Stimulated activated naive B cell treated with anti-CD40 and anti-IgM and Interleukin-4, amounts not matched to agents 10 μg/mL and 1 μg/mL and 100 μg/mL, for 72 hours (primary cell): Measurements from ENCODE around the gene RPS6KA6.
A peak's percentile ranks its signal among the peaks of the same experiment; 100 is the strongest.

ENCODE experiments used
- ATAC-seq, 2 donors: fragments of 150-1000 bp; cut with Tn5 transposase; replicated peaks; 2 replicates each; pipeline ENCODE4 v1.10.0; 2021; ENCODE audit warnings: moderate library complexity in 1 of 2
- DNase-seq: peaks from one replicate; pipeline ENCODE4 v3.0.0; 2021
- H3K27ac Mint-ChIP-seq: one replicate; pipeline ENCODE4 v1.8.0; 2022; ENCODE audit warnings: mild to moderate bottlenecking, mixed read lengths
- H3K27me3 Mint-ChIP-seq, 2 donors: one replicate each; pipeline ENCODE4 v1.8.0; 2022; ENCODE audit warnings: mixed read lengths in 2 of 2
- H3K36me3 Mint-ChIP-seq, 2 donors: one replicate each; pipeline ENCODE4 v1.8.0; 2022; ENCODE audit warnings: mixed read lengths in 2 of 2, mild to moderate bottlenecking in 1 of 2
- H3K4me1 Mint-ChIP-seq, 2 donors: one replicate each; pipeline ENCODE4 v1.8.0; 2022; ENCODE audit warnings: mixed read lengths in 2 of 2, mild to moderate bottlenecking in 1 of 2
- H3K4me3 Mint-ChIP-seq, 2 donors: one replicate each; pipeline ENCODE4 v1.8.0; 2022; ENCODE audit warnings: mild to moderate bottlenecking in 2 of 2, mixed read lengths in 2 of 2, moderate library complexity in 1 of 2
- H3K9me3 Mint-ChIP-seq, 2 donors: one replicate each; pipeline ENCODE4 v1.8.0; 2022; ENCODE audit warnings: mixed read lengths in 2 of 2, mild to moderate bottlenecking in 1 of 2

RPS6KA6 gene

DNA sequence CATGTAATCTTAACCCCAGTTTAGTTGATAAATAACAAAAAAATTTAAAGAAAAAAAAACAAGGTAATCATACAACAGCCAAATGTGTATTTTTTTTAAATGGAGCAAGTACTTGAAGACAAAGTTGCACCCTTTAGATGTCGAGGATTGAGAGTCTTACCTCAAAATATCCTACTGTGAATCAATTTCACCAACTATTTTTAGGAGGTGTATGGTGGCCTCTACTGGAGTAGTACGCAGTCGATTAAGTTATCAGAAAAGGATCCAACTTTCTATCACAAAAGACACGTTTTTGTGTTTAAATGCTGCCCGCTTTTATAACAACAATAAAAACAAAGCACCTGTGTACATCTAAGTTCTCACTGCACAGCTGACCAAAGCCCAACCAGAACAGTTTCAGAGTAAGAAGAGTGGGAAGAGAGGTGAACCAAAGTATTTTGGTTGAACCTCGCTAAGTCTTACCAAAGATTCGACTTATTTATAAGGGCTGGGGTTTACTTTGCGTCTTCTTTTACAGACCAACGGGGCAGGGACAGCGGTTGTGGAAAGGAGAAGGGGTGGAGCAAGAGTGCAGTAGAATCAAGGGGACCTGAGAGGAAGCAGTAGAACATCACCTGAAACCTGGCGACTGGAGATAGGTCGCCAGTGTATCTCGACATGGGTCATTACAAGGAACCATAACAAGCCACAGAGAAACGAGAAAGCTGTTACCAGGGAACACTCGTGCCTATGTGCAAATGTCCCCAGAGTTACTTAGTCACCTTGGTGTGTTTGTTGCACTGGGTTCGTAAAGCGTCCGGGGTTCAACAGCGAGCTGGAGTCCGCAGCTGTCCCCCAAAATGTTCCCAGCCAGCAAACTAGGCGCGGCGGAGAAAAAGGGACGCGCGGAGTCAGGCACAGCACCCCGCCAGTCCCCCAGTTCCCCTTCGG is 1.1 kb downstream of the RPS6KA6 start:
- H3K4me3 Mint-ChIP-seq = peak overlapping the region; percentile 47 to 78

DNA sequence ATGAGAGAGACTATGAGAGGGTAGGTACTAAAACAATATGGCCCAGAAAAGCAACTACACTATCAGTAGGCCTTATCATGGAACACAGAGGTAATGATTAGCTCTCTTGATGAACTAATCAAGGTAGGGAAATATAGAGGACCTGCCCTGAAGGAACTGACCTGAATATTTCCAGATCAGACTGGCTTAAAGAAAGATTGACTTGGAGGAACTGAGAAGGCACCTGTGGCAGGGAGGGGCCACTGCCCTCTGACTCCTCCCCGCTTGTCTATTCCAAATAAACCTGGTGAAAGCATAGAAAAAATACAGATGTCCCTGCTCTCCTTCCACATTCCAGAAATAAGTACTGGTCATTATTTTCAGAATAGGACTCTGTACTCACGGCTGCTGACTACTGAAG is 5.5 kb downstream of the RPS6KA6 start:
- Mint-ChIP-seq H3K4me1 (peaks cover 0 to 5% of the 10 kb centered on the region in 2 donors), H3K36me3 (no peaks in the 10 kb centered on the region), H3K9me3 (no peaks in the 10 kb centered on the region), H3K27ac (no peak overlapping the region), H3K4me3 (no peak overlapping the region), H3K27me3 (peaks cover 0 to 5% of the 10 kb centered on the region in 2 donors)
- ATAC-seq (no peak), DNase-seq (no peak)

More for the DNA sequence above, 1.1 kb downstream of the RPS6KA6 start:
- Mint-ChIP-seq H3K27me3 (peaks cover 4 to 19% of the 10 kb centered on the region in 2 donors), H3K27ac (no peak overlapping the region), H3K4me1 (peaks cover 0 to 5% of the 10 kb centered on the region in 2 donors), H3K9me3 (peaks cover 4 to 5% of the 10 kb centered on the region in 2 donors), H3K36me3 (peaks cover 0 to 4% of the 10 kb centered on the region in 2 donors)
- peak; percentile 26 to 45 for ATAC-seq
- no peak for DNase-seq

DNA sequence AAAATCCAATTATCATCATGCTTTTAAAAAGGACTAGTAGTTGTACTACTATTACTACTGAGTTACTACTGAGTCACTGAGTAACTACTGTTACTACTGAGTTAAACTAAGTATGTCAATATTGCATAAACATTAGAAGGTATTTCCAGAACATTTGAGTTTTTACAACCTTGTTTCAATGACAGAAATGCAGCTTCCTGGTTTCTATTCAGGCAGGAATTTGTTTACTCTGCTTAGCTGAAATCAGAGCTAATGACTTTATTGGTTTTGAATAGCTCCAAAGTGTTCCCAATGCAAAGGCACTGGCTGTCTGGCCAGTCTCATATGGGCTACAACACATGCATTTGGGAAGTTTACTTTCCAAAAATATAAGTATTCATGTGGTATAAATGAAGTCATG is 12.0 kb downstream of the RPS6KA6 start:
- no peak overlapping the region for H3K27ac Mint-ChIP-seq
- H3K9me3 Mint-ChIP-seq = no peaks in the 10 kb centered on the region

DNA sequence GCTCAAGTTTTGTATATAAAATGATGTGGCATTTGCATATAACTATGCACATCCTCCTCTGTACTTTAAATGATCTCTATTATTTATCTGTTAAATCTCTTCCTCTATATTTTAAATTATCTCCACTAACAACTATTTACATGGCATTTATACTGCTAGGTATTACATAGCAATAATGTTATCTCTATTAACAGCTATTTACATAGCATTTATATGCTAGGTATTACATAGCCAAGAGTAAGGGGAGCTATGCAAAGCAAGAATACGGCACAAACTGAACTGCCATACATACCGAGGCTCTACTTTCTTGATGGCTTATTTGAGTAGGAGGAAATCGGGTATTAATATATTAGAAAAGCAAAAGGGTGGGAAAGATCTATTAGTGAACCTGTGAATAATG is 12.7 kb downstream of the RPS6KA6 start:
- ATAC-seq (no peak), DNase-seq (no peak)

More for the DNA sequence above, 12.0 kb downstream of the RPS6KA6 start:
- ATAC-seq (no peak), DNase-seq (no peak)
- no peaks in the 10 kb centered on the region for H3K36me3 Mint-ChIP-seq
- no peaks in the 10 kb centered on the region for H3K27me3 Mint-ChIP-seq
- H3K4me1 Mint-ChIP-seq = no peaks in the 10 kb centered on the region
- H3K4me3 Mint-ChIP-seq = no peak overlapping the region

DNA sequence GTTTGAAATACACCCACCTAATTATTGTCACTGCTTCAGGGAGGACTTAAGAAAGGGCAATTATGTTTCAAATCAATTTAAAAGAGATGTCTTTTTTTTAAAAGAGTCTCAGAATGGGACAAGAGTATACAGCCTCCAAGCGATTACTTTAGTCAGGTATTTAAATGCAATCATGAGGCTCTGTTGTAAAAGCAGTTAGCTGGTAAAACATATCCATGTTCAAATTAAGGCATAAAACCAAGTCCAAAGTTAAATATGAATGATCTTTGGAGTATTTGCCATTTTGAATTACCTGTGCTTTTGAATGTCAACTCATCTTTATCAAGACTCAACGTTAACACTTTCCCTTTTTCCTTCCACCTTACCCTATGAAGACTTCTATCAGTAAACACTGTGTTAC is 13.7 kb downstream of the RPS6KA6 start:
- H3K27ac Mint-ChIP-seq = no peak overlapping the region
- H3K36me3 Mint-ChIP-seq = no peaks in the 10 kb centered on the region
- H3K4me1 Mint-ChIP-seq = no peaks in the 10 kb centered on the region
- no peak for ATAC-seq
- DNase-seq = no peak
- no peaks in the 10 kb centered on the region for H3K9me3 Mint-ChIP-seq
- no peak overlapping the region for H3K4me3 Mint-ChIP-seq
- no peaks in the 10 kb centered on the region for H3K27me3 Mint-ChIP-seq

More for the DNA sequence above, 12.7 kb downstream of the RPS6KA6 start:
- Mint-ChIP-seq H3K36me3 (no peaks in the 10 kb centered on the region), H3K9me3 (no peaks in the 10 kb centered on the region), H3K27ac (no peak overlapping the region), H3K27me3 (no peaks in the 10 kb centered on the region), H3K4me3 (no peak overlapping the region), H3K4me1 (no peaks in the 10 kb centered on the region)

DNA sequence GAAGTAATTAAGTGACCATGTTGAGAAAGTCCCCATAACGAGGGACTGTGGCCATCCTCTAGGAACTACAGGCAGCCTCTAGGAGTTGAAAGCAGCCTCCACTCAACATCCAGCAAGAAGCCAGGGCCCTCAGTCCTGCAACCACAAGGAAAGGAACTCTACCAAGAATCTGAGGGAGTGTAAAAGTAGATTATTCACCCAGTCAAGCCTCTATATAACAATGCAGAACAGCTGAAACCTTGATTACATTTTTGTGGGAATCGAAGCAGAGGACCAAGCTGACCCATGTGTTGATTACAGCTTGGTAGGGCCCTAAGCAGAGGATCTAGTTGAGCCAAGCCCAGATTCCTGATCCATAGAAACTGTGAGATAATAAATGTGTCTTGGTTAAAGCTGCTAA is 17.1 kb downstream of the RPS6KA6 start:
- no peak for DNase-seq

DNA sequence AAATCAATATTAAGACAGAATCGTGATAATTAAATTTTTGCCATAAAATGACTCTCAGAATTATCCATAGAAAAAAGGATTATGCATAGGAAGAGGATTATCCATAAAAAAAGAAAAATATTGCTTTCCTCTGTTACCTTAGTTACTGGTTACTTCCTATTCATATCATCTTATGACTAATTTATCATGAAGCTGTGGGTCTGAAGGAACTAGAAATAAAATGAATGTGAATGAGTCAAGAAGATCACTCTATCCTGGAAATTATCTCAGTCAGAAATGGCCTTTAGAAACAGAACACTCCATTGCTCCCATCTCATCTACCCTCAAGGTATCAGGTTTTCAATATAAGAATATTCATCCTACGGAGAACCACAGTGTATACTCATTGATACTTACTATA is 19.4 kb downstream of the RPS6KA6 start:
- ATAC-seq (no peak), DNase-seq (no peak)
- Mint-ChIP-seq H3K4me1 (no peaks in the 10 kb centered on the region), H3K27ac (no peak overlapping the region), H3K36me3 (no peaks in the 10 kb centered on the region), H3K27me3 (no peaks in the 10 kb centered on the region), H3K4me3 (no peak overlapping the region), H3K9me3 (no peaks in the 10 kb centered on the region)

More for the DNA sequence above, 17.1 kb downstream of the RPS6KA6 start:
- Mint-ChIP-seq H3K4me3 (no peak overlapping the region), H3K27me3 (no peaks in the 10 kb centered on the region), H3K4me1 (no peaks in the 10 kb centered on the region), H3K27ac (no peak overlapping the region), H3K36me3 (no peaks in the 10 kb centered on the region), H3K9me3 (no peaks in the 10 kb centered on the region)
- no peak for ATAC-seq

DNA sequence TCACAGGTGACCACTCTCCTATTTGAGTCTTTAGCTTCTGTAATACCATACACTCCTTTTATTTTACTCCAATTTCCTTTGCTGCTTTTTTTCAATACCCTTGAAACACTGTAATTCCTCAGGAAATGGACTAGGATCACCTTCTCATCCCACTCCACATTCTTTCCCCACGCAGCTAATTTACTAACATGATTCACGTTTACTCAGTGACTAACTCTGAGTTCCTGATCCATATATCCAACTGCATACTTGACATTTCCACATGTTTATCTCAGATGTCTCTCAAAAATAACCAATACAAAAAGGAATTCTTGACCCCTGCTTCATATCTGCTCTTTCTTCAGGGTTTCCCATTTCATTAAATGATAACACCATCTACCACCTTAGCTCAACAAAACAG is 19.9 kb downstream of the RPS6KA6 start:
- Mint-ChIP-seq H3K36me3 (no peaks in the 10 kb centered on the region), H3K4me1 (no peaks in the 10 kb centered on the region), H3K27me3 (no peaks in the 10 kb centered on the region), H3K9me3 (no peaks in the 10 kb centered on the region), H3K4me3 (no peak overlapping the region), H3K27ac (no peak overlapping the region)
- ATAC-seq = no peak
- DNase-seq = no peak

DNA sequence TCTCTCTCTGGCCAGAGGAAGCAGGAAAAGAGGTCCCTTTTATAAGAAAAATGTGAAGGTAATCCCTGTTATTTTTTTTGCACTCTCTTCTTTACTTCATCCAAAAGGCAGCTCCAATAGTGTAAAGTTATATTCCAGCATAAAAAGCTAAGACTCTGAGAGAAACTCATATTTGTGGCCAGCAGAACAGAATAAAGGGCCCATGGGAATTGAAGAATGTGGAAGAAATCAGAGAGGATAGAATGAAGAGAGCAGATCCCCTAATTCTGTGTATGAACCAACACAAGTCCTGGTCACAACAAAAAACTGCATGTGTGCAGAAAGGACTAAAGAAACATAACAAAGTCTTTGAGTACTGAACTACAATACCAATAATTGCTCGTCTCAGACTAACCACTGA is 22.3 kb downstream of the RPS6KA6 start:
- no peak overlapping the region for H3K27ac Mint-ChIP-seq
- no peak for DNase-seq
- no peak overlapping the region for H3K4me3 Mint-ChIP-seq
- no peaks in the 10 kb centered on the region for H3K36me3 Mint-ChIP-seq
- no peak for ATAC-seq
- no peaks in the 10 kb centered on the region for H3K9me3 Mint-ChIP-seq
- no peaks in the 10 kb centered on the region for H3K4me1 Mint-ChIP-seq
- no peaks in the 10 kb centered on the region for H3K27me3 Mint-ChIP-seq

DNA sequence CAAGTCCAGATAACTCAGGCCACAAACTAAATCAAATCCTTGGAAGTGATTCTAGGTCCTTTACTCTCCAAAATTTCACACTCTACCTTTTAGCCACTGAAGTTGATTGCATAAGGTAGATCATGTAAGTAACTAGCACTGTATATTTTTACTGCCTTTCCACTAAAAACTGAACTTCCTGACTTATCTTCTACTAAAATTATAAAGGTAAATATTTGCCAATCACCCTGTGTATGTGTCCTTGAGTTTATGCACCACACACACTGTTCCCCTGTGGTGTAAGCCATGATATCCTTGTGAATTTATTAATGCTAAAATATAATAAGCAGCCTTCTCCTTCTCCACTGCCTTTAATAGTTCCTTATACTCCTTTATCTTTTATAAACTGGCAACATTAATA is 25.6 kb downstream of the RPS6KA6 start:
- H3K4me1 Mint-ChIP-seq = no peaks in the 10 kb centered on the region
- DNase-seq (no peak), ATAC-seq (no peak)
- no peaks in the 10 kb centered on the region for H3K9me3 Mint-ChIP-seq
- no peak overlapping the region for H3K27ac Mint-ChIP-seq
- H3K27me3 Mint-ChIP-seq = no peaks in the 10 kb centered on the region
- no peaks in the 10 kb centered on the region for H3K36me3 Mint-ChIP-seq
- no peak overlapping the region for H3K4me3 Mint-ChIP-seq

DNA sequence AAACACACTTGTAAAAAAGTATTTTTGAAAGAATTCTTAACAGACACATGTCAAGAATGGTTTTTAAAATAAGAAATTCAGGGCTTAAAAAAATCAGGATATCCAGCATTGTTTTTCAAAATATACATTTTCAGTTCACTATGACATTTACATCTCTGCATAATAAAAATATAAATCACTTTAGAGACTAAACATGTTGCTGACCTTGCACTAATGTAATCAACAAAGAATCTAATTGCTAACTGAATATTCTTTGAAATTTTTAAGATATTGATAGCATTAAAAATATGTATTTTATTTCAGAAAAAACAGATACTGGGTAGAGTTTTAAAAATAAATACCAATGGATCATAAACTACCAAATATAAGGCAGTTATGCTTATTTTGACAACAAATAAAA is 26.4 kb downstream of the RPS6KA6 start:
- Mint-ChIP-seq H3K9me3 (no peaks in the 10 kb centered on the region), H3K27ac (no peak overlapping the region), H3K4me3 (no peak overlapping the region), H3K36me3 (no peaks in the 10 kb centered on the region), H3K4me1 (no peaks in the 10 kb centered on the region), H3K27me3 (no peaks in the 10 kb centered on the region)
- DNase-seq (no peak), ATAC-seq (no peak)

DNA sequence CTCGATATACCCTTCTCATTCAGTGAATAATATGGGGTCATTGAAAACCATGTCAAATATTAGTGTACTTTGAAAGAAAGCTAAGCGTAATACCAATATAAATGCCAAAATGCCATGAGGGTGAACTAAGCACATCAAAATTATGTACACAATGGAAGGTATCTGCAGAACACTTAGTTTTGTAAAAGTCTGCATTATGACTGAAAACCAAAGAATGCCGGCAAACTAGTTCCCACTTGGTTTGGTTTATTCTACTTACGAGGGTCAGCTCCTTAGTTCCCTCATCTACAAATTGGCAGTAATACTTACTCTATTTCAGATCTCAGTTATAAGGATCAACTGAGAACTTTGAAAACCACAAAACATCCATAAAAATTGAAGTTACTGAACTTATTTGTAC is 27.3 kb downstream of the RPS6KA6 start:
- Mint-ChIP-seq H3K27ac (no peak overlapping the region), H3K36me3 (no peaks in the 10 kb centered on the region), H3K4me3 (no peak overlapping the region)

DNA sequence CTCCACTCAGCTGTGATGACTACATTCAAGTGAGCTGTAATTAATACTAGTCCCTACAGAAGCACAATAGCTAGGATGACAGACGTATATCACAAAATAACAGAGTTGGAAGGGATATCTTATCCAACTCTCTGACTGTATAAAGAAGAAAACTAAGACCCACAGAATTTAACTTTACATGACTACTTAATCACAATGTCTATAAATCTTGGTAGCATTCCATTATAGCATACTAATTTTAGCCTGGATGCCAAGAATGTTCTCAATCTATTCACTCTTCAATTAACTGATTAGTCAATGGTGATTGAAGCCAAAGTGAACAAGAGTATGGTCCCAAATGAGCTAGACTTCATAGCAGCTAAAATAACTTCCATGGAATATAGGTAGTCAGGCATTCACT is 31.2 kb downstream of the RPS6KA6 start:
- Mint-ChIP-seq H3K27me3 (no peaks in the 10 kb centered on the region), H3K4me1 (no peaks in the 10 kb centered on the region), H3K36me3 (no peaks in the 10 kb centered on the region), H3K27ac (no peak overlapping the region), H3K9me3 (no peaks in the 10 kb centered on the region), H3K4me3 (no peak overlapping the region)
- ATAC-seq = no peak
- no peak for DNase-seq

More for the DNA sequence above, 27.3 kb downstream of the RPS6KA6 start:
- ATAC-seq (no peak), DNase-seq (no peak)
- Mint-ChIP-seq H3K27me3 (no peaks in the 10 kb centered on the region), H3K4me1 (no peaks in the 10 kb centered on the region), H3K9me3 (no peaks in the 10 kb centered on the region)

DNA sequence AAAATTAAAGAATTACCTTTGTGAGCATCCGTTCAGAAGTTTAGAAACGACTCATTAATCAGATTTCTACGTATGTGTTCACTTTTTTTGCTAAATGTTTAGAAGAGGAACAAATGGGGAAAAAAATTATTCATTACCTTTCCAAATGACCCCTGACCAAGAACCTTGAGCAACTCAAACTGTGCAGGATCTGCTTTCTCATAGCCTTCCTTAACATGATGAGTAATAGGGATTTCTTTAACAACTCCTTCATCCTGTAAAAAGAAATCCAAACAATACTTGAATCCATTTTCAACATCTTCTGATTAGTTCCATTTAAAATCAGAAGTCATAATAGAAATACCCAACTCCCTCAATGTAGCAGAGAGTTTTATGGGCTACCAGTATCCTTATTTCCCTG is 32.1 kb downstream of the RPS6KA6 start:
- no peaks in the 10 kb centered on the region for H3K27me3 Mint-ChIP-seq
- no peak for ATAC-seq
- H3K27ac Mint-ChIP-seq = no peak overlapping the region
- no peak for DNase-seq
- H3K4me3 Mint-ChIP-seq = no peak overlapping the region
- no peaks in the 10 kb centered on the region for H3K9me3 Mint-ChIP-seq
- no peaks in the 10 kb centered on the region for H3K36me3 Mint-ChIP-seq
- H3K4me1 Mint-ChIP-seq = no peaks in the 10 kb centered on the region

DNA sequence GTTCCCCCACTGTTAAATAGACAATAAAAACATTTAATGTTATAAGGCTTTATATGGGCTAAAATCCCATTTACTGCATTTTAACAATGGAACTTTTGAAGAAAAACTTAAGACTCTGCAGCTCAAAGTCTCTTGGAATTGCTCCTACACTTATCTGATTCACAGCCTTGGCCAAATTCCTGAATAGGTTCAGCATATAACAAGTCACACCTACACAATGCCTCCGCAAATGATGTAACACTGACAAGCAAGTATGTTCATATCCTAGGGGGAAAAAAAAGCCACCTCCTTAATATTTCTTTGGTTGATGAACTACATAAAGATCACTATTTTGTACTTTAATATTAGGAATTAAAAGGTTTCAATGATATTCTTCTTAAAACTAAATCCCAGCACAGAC is 34.5 kb downstream of the RPS6KA6 start:
- H3K27ac Mint-ChIP-seq = no peak overlapping the region
- no peaks in the 10 kb centered on the region for H3K36me3 Mint-ChIP-seq
- ATAC-seq = no peak

More for the DNA sequence above, 34.5 kb downstream of the RPS6KA6 start:
- no peaks in the 10 kb centered on the region for H3K4me1 Mint-ChIP-seq
- no peak for DNase-seq
- H3K9me3 Mint-ChIP-seq = peaks cover 0 to 2% of the 10 kb centered on the region in 2 donors
- H3K4me3 Mint-ChIP-seq = no peak overlapping the region
- H3K27me3 Mint-ChIP-seq = no peaks in the 10 kb centered on the region
